HepG2 (cell line): ENCODE data around the gene PIP. TPM values are rescaled to one million over a fixed set of nuclear protein-coding genes. Genes with fewer than 3 reads are reported as not detected.

Experiments
- ATAC-seq: fragments of 200-7000 bp; cut with Tn5 transposase; 3 replicates; pipeline ENCODE4 v1.9.1; 2020; ENCODE audit warnings: mild to moderate bottlenecking, moderate library complexity
- BruUV-seq: library from RNA; stranded (reverse); fragments of 400-500 nt; replicated peaks from 2 replicates; lab custom pipeline; 2021; lab: Mats Ljungman, UMichigan
- CTCF ChIA-PET: fragments of 300-600 bp; formaldehyde crosslinking; extraction: SDS; loops from one replicate; lab custom pipeline; 2021; ENCODE audit warnings: low total read pairs, inconsistent platforms, low intra/inter-chr PET ratio; lab: Yijun Ruan, JAX
- POLR2A ChIA-PET: fragments of 350-600 bp; sonication (Branson Sonifier 250); formaldehyde crosslinking; loops from one replicate; lab custom pipeline; 2020; ENCODE audit warnings: antibody characterized with exemption, inconsistent platforms; lab: Yijun Ruan, JAX
- DNase-seq: peaks from one replicate; pipeline ENCODE4 v3.0.0-alpha.2; 2015; ENCODE audit warnings: low spot score
- FAIRE-seq: peaks from 3 replicates; lab custom pipeline; 2011; peaks lifted over from hg19 to GRCh38; lab: Jason Lieb, UNC
- H2AFZ ChIP-seq: one replicate; pipeline ENCODE4 v1.6.1; 2011; ENCODE audit warnings: low read length, inconsistent platforms
- H3K27ac ChIP-seq: fragments of 300-600 bp; 3 replicates; pipeline ENCODE4 v1.8.0; 2011; ENCODE audit warnings: mixed run types, mild to moderate bottlenecking, mixed read lengths, low read length, inconsistent platforms; ENCODE audit not compliant: insufficient read depth; ENCODE audit errors: extremely low read length
- H3K27me3 ChIP-seq, 2 experiments: fragments of 200-600 bp in 1 of 2; 2 replicates in 1 of 2; 3 replicates in 1 of 2; pipeline versions ENCODE4 v1.6.0 to v1.8.0; 2011; ENCODE audit warnings: low read length in 2 of 2, mild to moderate bottlenecking in 2 of 2, moderate library complexity in 2 of 2, inconsistent platforms in 1 of 2; ENCODE audit not compliant: insufficient read depth in 2 of 2, control insufficient read depth in 1 of 2
- H3K36me3 ChIP-seq, 2 experiments: fragments of 200-600 bp in 1 of 2; replicated peaks in 1 of 2; 2 replicates in 1 of 2; 3 replicates in 1 of 2; pipeline versions ENCODE4 v1.5.1 to v1.8.0; 2011; ENCODE audit warnings: low read length in 2 of 2, inconsistent platforms in 1 of 2; ENCODE audit not compliant: insufficient read depth in 2 of 2, control insufficient read depth in 1 of 2
- H3K4me1 ChIP-seq: 2 replicates; pipeline ENCODE4 v1.5.1; 2012; ENCODE audit warnings: low read length, inconsistent platforms; ENCODE audit not compliant: insufficient read depth
- H3K4me2 ChIP-seq: 2 replicates; pipeline ENCODE4 v1.6.0; 2011; ENCODE audit warnings: low read depth, low read length, inconsistent platforms
- H3K4me3 ChIP-seq, 3 experiments: fragments of 200-600 bp in 1 of 3; sonication (generic), shearing (Covaris generic) in 1 of 3; replicated peaks in 1 of 3; 2 replicates each; pipeline ENCODE4 v1.5.1; 2011 to 2016; ENCODE audit warnings: low read length in 3 of 3, inconsistent platforms in 2 of 3, low read depth in 2 of 3, mild to moderate bottlenecking in 2 of 3, control low read depth in 1 of 3, mixed read lengths in 1 of 3; ENCODE audit not compliant: insufficient read depth in 1 of 3
- H3K79me2 ChIP-seq: one replicate; pipeline ENCODE4 v1.6.1; 2011; ENCODE audit warnings: low read length, inconsistent platforms; ENCODE audit not compliant: insufficient read depth
- H3K9ac ChIP-seq: 2 replicates; pipeline ENCODE4 v1.6.0; 2011; ENCODE audit warnings: mild to moderate bottlenecking, low read depth, low read length, inconsistent platforms; ENCODE audit not compliant: insufficient read depth
- H3K9me3 ChIP-seq: 2 replicates; pipeline ENCODE4 v1.5.1; 2012; ENCODE audit warnings: mild to moderate bottlenecking, low read length
- H4K20me1 ChIP-seq: 2 replicates; pipeline ENCODE4 v1.6.0; 2011; ENCODE audit warnings: inconsistent platforms, mild to moderate bottlenecking, low read length, moderate library complexity; ENCODE audit not compliant: insufficient read depth
- DMAP1 ChIP-seq: IDR thresholded peaks from 2 replicates; pipeline ENCODE4 v1.6.1; 2016
- GTF2F1 ChIP-seq: fragments of 150-350 bp; IDR thresholded peaks from 2 replicates; pipeline ENCODE4 v1.6.1; 2014; ENCODE audit warnings: low read length
- KDM5B ChIP-seq: sonication (generic); formaldehyde crosslinking; IDR thresholded peaks from 2 replicates; pipeline ENCODE4 v1.4.0; 2020; ENCODE audit warnings: missing genetic modification reagents, mild to moderate bottlenecking, borderline replicate concordance
- KLF9 ChIP-seq: IDR thresholded peaks from 2 replicates; pipeline ENCODE4 v1.6.1; 2016; ENCODE audit warnings: low read depth
- KMT2A ChIP-seq: sonication (generic); formaldehyde crosslinking; IDR thresholded peaks from 2 replicates; pipeline ENCODE4 v1.4.0; 2020; ENCODE audit warnings: missing genetic modification reagents
- NKX3-1 ChIP-seq: sonication (generic); formaldehyde crosslinking; IDR thresholded peaks from 2 replicates; pipeline ENCODE4 v1.5.0; 2020; ENCODE audit warnings: missing genetic modification reagents
- RBM39 ChIP-seq: fragments of 200-400 bp; formaldehyde crosslinking; IDR thresholded peaks from one replicate; pipeline ENCODE4 v1.6.1; 2018; ENCODE audit warnings: antibody characterized with exemption, mild to moderate bottlenecking, low read depth, low read length; ENCODE audit not compliant: poor library complexity, severe bottlenecking
- RELA ChIP-seq: sonication (generic); formaldehyde crosslinking; IDR thresholded peaks from 2 replicates; pipeline ENCODE4 v1.4.0; 2020; ENCODE audit warnings: missing genetic modification reagents
- ZNF557 ChIP-seq: sonication (generic); formaldehyde crosslinking; IDR thresholded peaks from 2 replicates; pipeline ENCODE4 v1.4.0; 2020; ENCODE audit warnings: missing genetic modification reagents
- ZNF749 ChIP-seq: sonication (generic); formaldehyde crosslinking; IDR thresholded peaks from 2 replicates; pipeline ENCODE4 v1.8.0; 2022; ENCODE audit warnings: mild to moderate bottlenecking, missing genetic modification reagents, moderate library complexity, borderline replicate concordance
- WGBS: methylation state at CpG from one replicate; pipeline ENCODE4 v1.1.6; 2017; ENCODE audit warnings: low lambda C conversion rate; 5-methylcytosine and 5-hydroxymethylcytosine counted together
- in situ Hi-C: cut with HindIII; loops from 2 replicates; pipeline ENCODE4 v1.10.0; 2017; ENCODE audit warnings: low pct_unique_long_range_greater_than_20kb; ENCODE audit not compliant: extremely low pct_ligation_motif_present
- intact Hi-C: fragments of 100-400 bp; cut with micrococcal nuclease; formaldehyde crosslinking; loops from one replicate; pipeline ENCODE4 v1.10.0; 2022; ENCODE audit not compliant: unreplicated experiment
- polyA plus RNA-seq, 8 experiments: library from polyadenylated mRNA; depleted of rRNA in 3 of 8; stranded (reverse) in 7 of 8; unstranded in 1 of 8; fragments of >200 nt; fragmentation: Illumina TruSeq in 4 of 8; extraction: Trizol in 4 of 8; gene quantifications; 2 replicates each; pipeline versions ENCODE4 v1.2.1 to v1.2.3, GENCODE V29; 2011 to 2016; ENCODE audit warnings: low read depth in 4 of 8, missing spikeins in 1 of 8, mixed read lengths in 1 of 8; ENCODE audit not compliant: insufficient read depth in 1 of 8
- total RNA-seq, 5 experiments: library from RNA; depleted of rRNA; stranded (reverse); fragments of >200 nt; fragmentation: Illumina TruSeq; extraction: Trizol; gene quantifications; 2 replicates each; pipeline ENCODE4 v1.2.3, GENCODE V29; 2016; ENCODE audit warnings: low read depth in 1 of 5
- TF ChIP-seq, protein P1 (sequence below): sonication (generic); formaldehyde crosslinking; conservative IDR thresholded peaks from 2 replicates; pipeline ENCODE4 v1.8.1; 2023; ENCODE audit warnings: missing genetic modification reagents

Gene PIP
- total and polyA plus RNA-seq, 2 of the 13 experiments (the other 11 are each of a cell fraction or from before 2014, with no cell fraction given) = not detected

DNA sequence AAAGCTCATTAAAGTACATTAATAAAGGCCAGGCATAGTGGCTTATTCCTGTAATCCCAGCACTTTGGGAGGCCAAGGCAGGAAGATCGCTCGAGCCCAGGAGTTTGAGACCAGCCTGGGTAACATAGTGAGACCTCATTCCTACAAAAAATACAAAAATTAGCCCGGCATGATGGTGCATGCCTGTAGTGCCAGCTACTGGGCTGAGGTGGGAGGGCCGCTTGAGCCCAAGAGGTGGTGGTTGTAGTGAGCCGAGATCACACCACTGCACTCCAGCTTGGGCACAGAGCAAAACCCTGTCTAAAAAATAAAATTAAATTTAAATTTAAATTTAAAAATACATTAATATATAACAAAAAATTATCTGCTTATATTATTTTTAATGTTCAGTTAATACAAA lies 44.3 kb downstream of the PIP start:
- H3K4me1 ChIP-seq = no peaks in the 10 kb centered on the region
- BruUV-seq = no TSS peak
- no peak overlapping the region for H2AFZ ChIP-seq
- in situ Hi-C loops = no loop called here
- no peak overlapping the region for H3K27ac ChIP-seq
- no peaks in the 10 kb centered on the region for H3K9me3 ChIP-seq
- no peaks in the 10 kb centered on the region for H4K20me1 ChIP-seq
- TF ChIP-seq KLF9 = no peak
- TF ChIP-seq GTF2F1 = no peak
- TF ChIP-seq, protein P1, sequence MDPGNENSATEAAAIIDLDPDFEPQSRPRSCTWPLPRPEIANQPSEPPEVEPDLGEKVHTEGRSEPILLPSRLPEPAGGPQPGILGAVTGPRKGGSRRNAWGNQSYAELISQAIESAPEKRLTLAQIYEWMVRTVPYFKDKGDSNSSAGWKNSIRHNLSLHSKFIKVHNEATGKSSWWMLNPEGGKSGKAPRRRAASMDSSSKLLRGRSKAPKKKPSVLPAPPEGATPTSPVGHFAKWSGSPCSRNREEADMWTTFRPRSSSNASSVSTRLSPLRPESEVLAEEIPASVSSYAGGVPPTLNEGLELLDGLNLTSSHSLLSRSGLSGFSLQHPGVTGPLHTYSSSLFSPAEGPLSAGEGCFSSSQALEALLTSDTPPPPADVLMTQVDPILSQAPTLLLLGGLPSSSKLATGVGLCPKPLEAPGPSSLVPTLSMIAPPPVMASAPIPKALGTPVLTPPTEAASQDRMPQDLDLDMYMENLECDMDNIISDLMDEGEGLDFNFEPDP (CRISPR knock-in tag) = no peak
- no peak for TF ChIP-seq KMT2A (CRISPR knock-in tag)
- TF ChIP-seq NKX3-1 (CRISPR knock-in tag) = no peak
- no peak for TF ChIP-seq DMAP1
- TF ChIP-seq KDM5B (CRISPR knock-in tag) = no peak
- TF ChIP-seq ZNF749 = no peak
- TF ChIP-seq ZNF557 (CRISPR knock-in tag) = no peak
- no peak for TF ChIP-seq RBM39
- TF ChIP-seq RELA (CRISPR knock-in tag) = no peak
- H3K27me3 ChIP-seq = no peaks in the 10 kb centered on the region
- 28% methylated on average over 5 of the region's 5 CpGs for WGBS
- CTCF ChIA-PET = no interaction called here
- no peak overlapping the region for H3K4me2 ChIP-seq
- no peak overlapping the region for H3K9ac ChIP-seq
- H3K4me3 ChIP-seq = no peak overlapping the region
- no peaks in the 10 kb centered on the region for H3K36me3 ChIP-seq
- no peaks in the 10 kb centered on the region for H3K79me2 ChIP-seq
- DNase-seq (no peak), ATAC-seq (no peak), FAIRE-seq (no peak)
- POLR2A ChIA-PET = no interaction called here
- intact Hi-C loops = no loop called here
